ENCODE results near the gene CPPED1. TPM values are rescaled to one million over a fixed set of nuclear protein-coding genes. Genes with fewer than 3 reads are reported as not detected.

Gene CPPED1
- total and polyA plus RNA-seq, 2 of the 4 experiments (the other 2 are of a cell fraction) = 5.1 to 6.5 TPM

GRCh38 chr16:12682432-12683165 lies 121.1 kb downstream of the CPPED1 start:
- in situ Hi-C loops (cut with MboI; ENCODE audit: low sequenced_read_pairs) (no loop called here), intact Hi-C loops (cut with micrococcal nuclease) (no loop called here), dilution Hi-C loops (cut with HindIII; ENCODE audit: low sequenced_read_pairs, unreplicated experiment) (no loop called here)
- no peak overlapping the region for H2AK5ac ChIP-seq (ENCODE audit: low read depth, low read length)
- no peak overlapping the region for H3K4ac ChIP-seq (ENCODE audit: low read depth, low read length)
- H3K4me1 ChIP-seq (ENCODE audit: control insufficient read depth, insufficient read depth, low read length) = no peaks in the 10 kb centered on the region
- 60% methylated on average over 1 of the region's 11 CpGs; no CpG with 5 or more reads in 1 of the 2 experiments for WGBS, 2 experiments (ENCODE audit: extremely low coverage in 2 of 2, insufficient read length in 1 of 2)
- no peak overlapping the region for H4K5ac ChIP-seq (ENCODE audit: low read depth, low read length)
- H2AK9ac ChIP-seq (replicated peaks; ENCODE audit: low read depth, low read length, poor library complexity) = no peak overlapping the region
- H3K27ac ChIP-seq (ENCODE audit: insufficient read depth, low read length) = no peak overlapping the region
- TF ChIP-seq BHLHE40 (IDR thresholded peaks at IDR 0.05; ENCODE audit: low read depth, low read length) = no peak
- TF ChIP-seq MXI1 (IDR thresholded peaks at IDR 0.05; ENCODE audit: borderline replicate concordance, low read depth, low read length) = no peak
- no peak for TF ChIP-seq MAFK (IDR thresholded peaks at IDR 0.05; ENCODE audit: low read depth, low read length)
- no peak for TF ChIP-seq USF2 (IDR thresholded peaks at IDR 0.05; ENCODE audit: low read depth, low read length)
- TF ChIP-seq CHD1 (IDR thresholded peaks at IDR 0.05; ENCODE audit: low read depth, low read length) = no peak
- TF ChIP-seq ELK1 (IDR thresholded peaks at IDR 0.05; ENCODE audit: borderline replicate concordance, low read depth, low read length) = no peak
- no peak for TF ChIP-seq POLR2A (IDR thresholded peaks at IDR 0.05; ENCODE audit: low read depth, low read length)
- no peak for TF ChIP-seq RFX5 (IDR thresholded peaks at IDR 0.05; ENCODE audit: low read depth, low read length)
- TF ChIP-seq CTCF (conservative IDR thresholded peaks at IDR 0.05; ENCODE audit: low read depth, low read length) = no peak
- no peak for TF ChIP-seq NFE2L2 (IDR thresholded peaks at IDR 0.05; ENCODE audit: low read depth, low read length)
- TF ChIP-seq FOS (IDR thresholded peaks at IDR 0.05; ENCODE audit: low read depth, low read length) = no peak
- TF ChIP-seq SMC3 (IDR thresholded peaks at IDR 0.05; ENCODE audit: low read depth, low read length) = no peak
- TF ChIP-seq CEBPB (IDR thresholded peaks at IDR 0.05; ENCODE audit: low read depth, low read length) = no peak
- TF ChIP-seq MAZ (IDR thresholded peaks at IDR 0.05; ENCODE audit: borderline replicate concordance, low read depth, low read length) = no peak
- TF ChIP-seq RAD21 (IDR thresholded peaks at IDR 0.05; ENCODE audit: low read length) = no peak
- no peak for TF ChIP-seq RCOR1 (IDR thresholded peaks at IDR 0.05; ENCODE audit: insufficient replicate concordance, low read length)
- H2AFZ ChIP-seq (replicated peaks; ENCODE audit: low read length, poor library complexity) = no peak overlapping the region
- no peak overlapping the region for H2BK120ac ChIP-seq (ENCODE audit: low read depth, low read length)
- no peaks in the 10 kb centered on the region for H3K9me1 ChIP-seq (ENCODE audit: insufficient read depth, low read length)
- H3K14ac ChIP-seq (replicated peaks; ENCODE audit: low read depth, low read length) = no peak overlapping the region
- DNase-seq = no peak
- CTCF ChIA-PET = no interaction called here
- H2BK5ac ChIP-seq (ENCODE audit: low read depth, low read length, poor library complexity, severe bottlenecking) = no peak overlapping the region
- no peak overlapping the region for H3K18ac ChIP-seq (ENCODE audit: low read depth, low read length)
- no peak overlapping the region for H3K4me2 ChIP-seq (ENCODE audit: low read depth, low read length)
- no peaks in the 10 kb centered on the region for H3K27me3 ChIP-seq (ENCODE audit: control insufficient read depth, insufficient read depth, low read length)
- POLR2A ChIA-PET (ENCODE audit: unreplicated experiment) = no interaction called here
- H3K9ac ChIP-seq (ENCODE audit: low read depth, low read length) = no peak overlapping the region
- H3K56ac ChIP-seq (ENCODE audit: extremely low read depth, insufficient read depth, low read length) = no peak overlapping the region
- H3K4me3 ChIP-seq (ENCODE audit: insufficient read depth, low read depth, low read length) = no peak overlapping the region
- no peak overlapping the region for H4K8ac ChIP-seq (ENCODE audit: low read depth in 2 of 2, low read length in 2 of 2)
- no peak overlapping the region for H2BK20ac ChIP-seq (ENCODE audit: low read depth, low read length)
- BruUV-seq (replicated peaks) = no TSS peak
- no peaks in the 10 kb centered on the region for H3K79me1 ChIP-seq (ENCODE audit: low read depth in 1 of 2, low read length in 2 of 2)
- H2BK15ac ChIP-seq (ENCODE audit: low read depth, low read length) = no peak overlapping the region
- H4K20me1 ChIP-seq (ENCODE audit: insufficient read depth, low read length) = no peaks in the 10 kb centered on the region
- H3K9me3 ChIP-seq (ENCODE audit: control insufficient read depth, insufficient read depth, low read length) = no peaks in the 10 kb centered on the region
- no peaks in the 10 kb centered on the region for H3K36me3 ChIP-seq (ENCODE audit: control insufficient read depth, insufficient read depth, low read length)
- no peak overlapping the region for H4K91ac ChIP-seq (ENCODE audit: insufficient read depth, low read depth, low read length)
- ATAC-seq (ENCODE audit: low read depth) = no peak
- no peak overlapping the region for H3K23ac ChIP-seq (ENCODE audit: low read depth, low read length)

Data from IMR-90 (cell line).